ENCODE results near the gene DPF1.

The DPF1 gene

GRCh38 chr19:38223119-38223523 lies 901 bp downstream of the DPF1 start (continued):
- no peak for TF ChIP-seq ZNF48 (tag by site-specific recombination; IDR thresholded peaks at IDR 0.05)
- TF ChIP-seq KLF8 (tag by site-specific recombination; IDR thresholded peaks at IDR 0.05): peak; percentile 85
- no peak for TF ChIP-seq ZSCAN30 (tag by site-specific recombination; IDR thresholded peaks at IDR 0.05)
- no peak for TF ChIP-seq ZNF473 (tag by site-specific recombination; IDR thresholded peaks at IDR 0.05)
- no peak; the same call in 1 of the 2 replicates for TF ChIP-seq ZNF10 (tag by site-specific recombination; IDR thresholded peaks at IDR 0.05)
- TF ChIP-seq GLI4 (tag by site-specific recombination; IDR thresholded peaks at IDR 0.05): no peak
- TF ChIP-seq ZNF549 (tag by site-specific recombination; IDR thresholded peaks at IDR 0.05): no peak
- no peak for TF ChIP-seq ZNF571 (tag by site-specific recombination; IDR thresholded peaks at IDR 0.05)
- no peak for TF ChIP-seq ZNF514 (tag by site-specific recombination; IDR thresholded peaks at IDR 0.05)
- no peak for TF ChIP-seq PRDM1 (tag by site-specific recombination; IDR thresholded peaks at IDR 0.05)
- TF ChIP-seq ZNF324 (tag by site-specific recombination; IDR thresholded peaks at IDR 0.05): no peak
- TF ChIP-seq BCL11B (tag by site-specific recombination; IDR thresholded peaks at IDR 0.05; ENCODE audit: low read depth): peak; percentile 61; the same call in 1 of the 2 replicates
- TF ChIP-seq ZNF677 (tag by site-specific recombination; IDR thresholded peaks at IDR 0.05): no peak
- peak; percentile 43 for TF ChIP-seq ZBTB21 (tag by site-specific recombination; IDR thresholded peaks at IDR 0.05)
- no peak for TF ChIP-seq ZNF610 (tag by site-specific recombination; IDR thresholded peaks at IDR 0.05; ENCODE audit: borderline replicate concordance)
- TF ChIP-seq ZNF639 (tag by site-specific recombination; IDR thresholded peaks at IDR 0.05): peak; percentile 40
- TF ChIP-seq PRDM10 (tag by site-specific recombination; IDR thresholded peaks at IDR 0.05): no peak
- no peak for TF ChIP-seq KLF9 (tag by site-specific recombination; IDR thresholded peaks at IDR 0.05; ENCODE audit: low read depth)
- no peak for TF ChIP-seq KLF7 (tag by site-specific recombination; IDR thresholded peaks at IDR 0.05; ENCODE audit: borderline replicate concordance)
- TF ChIP-seq OSR2 (tag by site-specific recombination; IDR thresholded peaks at IDR 0.05): no peak
- TF ChIP-seq GFI1B (tag by site-specific recombination; IDR thresholded peaks at IDR 0.05): no peak
- peak; percentile 76 for TF ChIP-seq ZSCAN4 (tag by site-specific recombination; IDR thresholded peaks at IDR 0.05)
- TF ChIP-seq ZNF670 (tag by site-specific recombination; IDR thresholded peaks at IDR 0.05; ENCODE audit: low read depth): no peak
- peak; percentile 86 for TF ChIP-seq ZNF18 (tag by site-specific recombination; IDR thresholded peaks at IDR 0.05)
- no peak for TF ChIP-seq KLF16 (tag by site-specific recombination; IDR thresholded peaks at IDR 0.05)
- no peak for TF ChIP-seq MZF1 (tag by site-specific recombination; IDR thresholded peaks at IDR 0.05; ENCODE audit: borderline replicate concordance)
- TF ChIP-seq ZNF391 (tag by site-specific recombination; IDR thresholded peaks at IDR 0.05; ENCODE audit: borderline replicate concordance, low read depth): no peak
- no peak for TF ChIP-seq HOXA7 (CRISPR knock-in tag; IDR thresholded peaks at IDR 0.05; ENCODE audit: borderline replicate concordance)
- TF ChIP-seq ZNF394 (tag by site-specific recombination; IDR thresholded peaks at IDR 0.05; ENCODE audit: borderline replicate concordance): no peak
- no peak for TF ChIP-seq ZBTB49 (tag by site-specific recombination; IDR thresholded peaks at IDR 0.05; ENCODE audit: low read depth)

All from HEK293 (cell line).